Dedifferentiated amniotic fluid mesenchymal stem cell (primary cell): Measurements from ENCODE around the gene SDCBP2.

Source experiments
- DNase-seq: peaks from one replicate; pipeline ENCODE4 v3.0.0-alpha.2; 2016; ENCODE audit errors: extremely low spot score

The SDCBP2 gene

DNA sequence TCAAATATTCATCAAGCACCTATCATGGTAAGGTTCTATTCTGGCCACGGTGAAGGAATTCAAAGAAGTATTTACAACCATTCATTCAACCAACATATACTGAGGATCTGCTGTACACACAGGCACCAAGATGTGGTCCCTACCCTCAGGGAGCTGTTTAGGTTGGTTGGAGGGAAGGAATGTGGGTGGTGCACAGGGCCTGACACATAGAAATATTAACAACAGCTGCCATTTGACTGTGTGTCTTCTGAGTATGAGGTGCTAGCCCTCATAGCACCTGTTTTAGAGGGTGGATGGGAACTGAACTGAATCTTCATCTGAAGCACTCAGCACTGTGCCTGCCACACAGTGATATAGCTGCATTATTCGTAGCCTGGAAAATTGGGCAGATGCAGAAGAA is 55.6 kb downstream of the SDCBP2 start:
- no peak for DNase-seq

DNA sequence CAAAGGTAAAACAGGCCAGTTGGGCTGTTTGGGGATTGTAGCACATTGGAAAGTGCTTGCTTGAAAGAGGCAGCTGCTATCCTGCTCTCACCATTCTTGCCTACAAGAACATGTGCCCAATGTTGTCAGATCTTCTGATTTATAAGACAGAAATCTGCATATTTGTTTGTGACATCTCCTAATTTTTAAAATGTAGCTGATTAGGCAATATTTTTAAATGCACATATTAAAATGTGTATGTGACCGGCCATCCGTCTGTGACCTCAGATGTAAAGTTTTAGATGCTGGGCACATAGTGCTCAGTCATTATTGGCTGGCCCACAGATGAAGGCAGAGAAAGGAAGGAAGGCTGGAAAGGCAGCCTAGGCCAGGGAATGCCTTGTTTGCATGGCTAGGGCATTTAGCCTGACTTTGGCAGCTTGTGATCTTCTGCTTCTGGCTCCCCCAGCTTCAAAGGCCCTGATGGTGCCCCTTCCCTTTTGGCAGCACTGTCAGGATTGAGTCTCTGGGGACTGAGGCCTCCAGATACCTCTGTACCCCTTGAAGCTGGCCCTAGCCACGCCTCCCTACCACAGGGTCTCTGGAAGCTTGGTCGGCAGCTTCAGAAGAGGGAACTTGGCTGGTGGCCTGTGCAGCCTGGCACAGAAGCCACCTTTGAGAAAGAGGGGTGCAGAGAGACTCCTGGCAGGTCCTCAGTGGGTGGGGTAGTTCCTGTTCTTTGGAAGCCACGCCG is 56.4 kb downstream of the SDCBP2 start:
- no peak for DNase-seq

- no peak for DNase-seq
Measured at GRCh38 chr20:1269850-1270249, 59.1 kb downstream of the SDCBP2 start.

- DNase-seq, result no peak
Measured at GRCh38 chr20:1269235-1269634, 59.7 kb downstream of the SDCBP2 start.

DNA sequence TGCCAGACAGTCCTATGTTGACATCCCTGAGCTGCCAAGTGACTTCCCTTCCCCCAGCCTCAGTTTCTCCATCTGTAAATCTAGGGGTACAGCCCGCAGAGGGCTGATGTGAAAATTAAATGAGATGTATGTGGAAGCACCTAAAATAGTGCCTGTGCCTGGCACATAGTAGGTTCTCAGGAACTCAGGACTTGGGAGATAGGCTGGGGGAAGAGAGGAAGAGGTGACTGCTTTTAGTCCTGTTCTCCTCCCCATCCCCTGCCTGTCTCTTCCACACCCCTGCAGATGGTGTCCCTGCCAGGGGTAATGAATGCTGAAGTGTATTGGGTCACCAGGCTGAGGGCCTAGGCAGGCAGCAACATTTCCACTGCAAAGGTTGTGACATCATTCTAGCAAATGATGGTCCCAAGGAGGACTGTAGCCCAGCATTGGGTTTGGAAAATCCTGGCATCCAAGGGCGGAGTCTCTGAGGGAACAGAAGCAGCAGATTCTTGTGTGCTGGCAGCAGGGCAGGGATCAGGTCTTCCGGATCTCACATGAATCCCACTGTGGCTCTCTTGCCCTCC is 61.0 kb downstream of the SDCBP2 start:
- DNase-seq, result no peak

DNA sequence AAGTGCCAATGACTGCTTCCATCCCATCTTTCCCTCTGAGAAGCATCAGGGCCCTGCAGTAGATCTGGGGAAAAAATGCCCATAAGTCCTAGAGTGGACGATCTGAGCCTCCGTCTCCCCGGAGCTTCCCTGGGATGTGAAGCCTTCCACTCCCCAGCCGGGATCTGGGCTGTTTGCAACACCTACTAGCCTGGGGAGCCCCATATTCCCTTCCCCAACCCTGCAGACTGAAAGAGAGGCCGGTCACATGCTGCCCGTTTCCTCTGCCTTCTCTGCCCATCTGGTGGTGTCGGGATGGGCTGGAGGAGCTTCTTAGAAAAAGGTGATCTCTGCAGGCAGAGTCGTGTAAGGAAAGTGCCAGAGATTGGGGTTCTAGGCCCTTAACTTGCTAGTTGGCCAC is 61.8 kb downstream of the SDCBP2 start:
- no peak for DNase-seq

DNA sequence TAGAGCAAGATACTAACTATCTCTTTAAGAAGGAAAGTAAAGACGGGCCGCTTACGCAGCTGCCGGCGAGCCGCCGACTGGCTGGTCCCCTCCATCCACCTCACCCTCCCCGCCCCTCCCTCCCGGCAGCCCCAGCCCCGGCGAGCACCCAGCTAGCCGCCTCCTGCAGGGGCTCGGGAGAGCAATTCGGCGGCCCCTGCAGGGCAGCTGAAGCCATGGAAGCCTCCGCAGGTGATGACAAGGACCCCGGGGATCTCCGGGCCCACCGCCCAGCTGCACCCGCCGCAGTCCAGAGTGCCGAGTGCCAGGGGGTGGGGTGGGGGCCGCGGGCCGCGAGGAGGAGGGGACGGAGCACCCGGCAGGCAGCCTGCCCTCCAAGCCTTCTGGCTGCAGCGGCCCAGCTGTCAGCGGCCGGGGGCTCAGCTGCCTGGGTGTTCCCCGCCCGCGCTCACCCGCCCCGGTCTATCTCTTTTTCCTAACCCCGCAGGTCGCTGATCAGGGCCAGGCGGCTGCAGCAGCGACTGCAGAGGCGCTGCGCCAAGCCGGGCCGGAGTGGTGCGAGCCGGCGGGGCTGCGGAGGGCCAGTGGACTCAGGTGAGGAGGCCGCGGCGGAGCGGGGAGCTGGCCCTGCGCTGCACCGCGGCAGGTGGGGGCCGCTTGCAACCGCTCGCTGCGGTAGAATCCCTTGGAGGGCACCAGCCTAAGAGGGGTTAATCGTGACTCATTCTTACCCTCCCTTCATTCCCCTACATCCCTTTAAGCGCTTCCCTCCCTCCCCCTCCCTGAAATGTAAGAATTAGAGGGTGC is 62.6 kb downstream of the SDCBP2 start, which contains the start of gene SNPH:
Gene SNPH (plus strand): TSS at position 128 of the 807 bp plus-strand sequence. CDS start 29,946 bp downstream, outside the sequence.
- peak; percentile 43 for DNase-seq

DNA sequence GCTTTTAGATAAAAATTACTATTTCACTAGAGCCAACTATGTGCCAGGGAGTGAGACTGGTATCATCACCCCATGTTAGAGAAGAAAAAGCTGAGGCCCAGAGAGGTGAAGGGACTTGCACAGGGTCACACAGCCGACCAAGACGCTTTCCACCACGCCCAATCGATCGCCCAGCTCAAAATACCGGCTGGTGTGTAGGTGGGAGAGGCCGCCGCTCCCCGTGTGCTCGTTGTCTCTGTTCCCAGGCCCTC is 63.1 kb downstream of the SDCBP2 start:
- DNase-seq, result no peak

DNA sequence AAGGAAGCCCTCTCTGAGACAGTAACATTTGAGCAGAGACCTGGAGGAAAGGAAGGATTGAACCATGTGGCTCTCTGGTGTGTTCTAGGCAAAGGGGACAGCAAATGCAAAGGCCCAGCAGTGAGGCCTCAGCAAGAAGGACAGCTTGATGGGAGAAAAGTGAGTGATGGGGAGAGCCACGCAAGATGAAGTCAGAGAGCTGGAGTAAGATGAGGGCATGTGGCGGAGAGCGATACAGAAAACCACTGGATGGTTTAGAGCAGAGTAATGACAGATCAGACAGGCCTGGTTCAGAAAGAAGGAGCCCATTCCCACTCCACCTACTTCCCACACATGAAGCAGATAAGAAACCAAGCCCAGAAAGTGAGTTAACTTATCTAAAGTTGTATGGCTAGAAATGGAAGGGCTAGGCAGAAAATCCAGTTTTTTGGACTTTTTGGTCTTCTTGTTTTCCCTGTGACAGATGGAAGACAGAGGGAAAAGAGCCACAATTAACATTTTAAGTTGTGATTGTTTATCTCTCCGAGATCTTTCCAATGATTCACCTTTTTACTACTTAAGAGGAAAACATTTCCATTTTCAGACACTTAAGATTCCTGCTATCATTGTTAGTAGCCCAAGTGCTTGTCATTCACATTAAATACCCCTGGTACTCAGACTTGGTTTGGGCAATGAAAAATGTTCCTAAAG is 63.6 kb downstream of the SDCBP2 start:
- DNase-seq, result no peak

- no peak for DNase-seq
Measured at GRCh38 chr20:1264727-1265126, 64.2 kb downstream of the SDCBP2 start.

DNA sequence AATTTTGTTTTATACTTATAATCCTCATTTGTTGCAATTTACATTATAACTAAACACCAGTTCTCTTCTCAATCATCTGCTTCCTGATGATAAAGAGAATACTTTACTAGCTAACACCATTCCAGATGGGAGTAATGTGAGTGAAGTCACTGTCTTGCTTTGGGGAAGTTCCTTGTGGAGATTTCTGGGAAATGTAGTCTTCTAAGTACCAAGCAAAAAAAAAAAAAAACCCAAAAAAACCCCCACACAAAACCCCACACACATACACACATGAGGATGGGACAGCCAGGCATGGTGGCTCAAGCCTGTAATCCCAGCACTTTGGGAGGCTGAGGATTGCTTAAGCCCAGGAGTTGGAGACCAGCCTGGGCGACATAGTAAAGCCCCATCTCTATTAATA is 65.1 kb downstream of the SDCBP2 start:
- DNase-seq, result no peak
